ENCODE results near the gene TNN. TPM values are rescaled to one million over a fixed set of nuclear protein-coding genes. Genes with fewer than 3 reads are reported as not detected.

Gene TNN
- total RNA-seq, 1 experiment from 2014 or later: not detected

GRCh38 chr1:175095069-175095468, 27.4 kb downstream of the TNN start:
- TF ChIP-seq, protein P1, sequence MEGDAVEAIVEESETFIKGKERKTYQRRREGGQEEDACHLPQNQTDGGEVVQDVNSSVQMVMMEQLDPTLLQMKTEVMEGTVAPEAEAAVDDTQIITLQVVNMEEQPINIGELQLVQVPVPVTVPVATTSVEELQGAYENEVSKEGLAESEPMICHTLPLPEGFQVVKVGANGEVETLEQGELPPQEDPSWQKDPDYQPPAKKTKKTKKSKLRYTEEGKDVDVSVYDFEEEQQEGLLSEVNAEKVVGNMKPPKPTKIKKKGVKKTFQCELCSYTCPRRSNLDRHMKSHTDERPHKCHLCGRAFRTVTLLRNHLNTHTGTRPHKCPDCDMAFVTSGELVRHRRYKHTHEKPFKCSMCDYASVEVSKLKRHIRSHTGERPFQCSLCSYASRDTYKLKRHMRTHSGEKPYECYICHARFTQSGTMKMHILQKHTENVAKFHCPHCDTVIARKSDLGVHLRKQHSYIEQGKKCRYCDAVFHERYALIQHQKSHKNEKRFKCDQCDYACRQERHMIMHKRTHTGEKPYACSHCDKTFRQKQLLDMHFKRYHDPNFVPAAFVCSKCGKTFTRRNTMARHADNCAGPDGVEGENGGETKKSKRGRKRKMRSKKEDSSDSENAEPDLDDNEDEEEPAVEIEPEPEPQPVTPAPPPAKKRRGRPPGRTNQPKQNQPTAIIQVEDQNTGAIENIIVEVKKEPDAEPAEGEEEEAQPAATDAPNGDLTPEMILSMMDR (conservative IDR thresholded peaks at IDR 0.05; ENCODE audit: low read depth, low read length): no peak
- no peak for TF ChIP-seq EZH2 (IDR thresholded peaks at IDR 0.05; ENCODE audit: borderline replicate concordance, low read depth, low read length, poor library complexity, severe bottlenecking)
- intact Hi-C loops (cut with micrococcal nuclease; ENCODE audit: unreplicated experiment): no loop called here
- Histone ChIP-seq H3K9me3 (ENCODE audit: low read depth, low read length, poor library complexity, severe bottlenecking) (no peaks in the 10 kb centered on the region), H3K4me1 (ENCODE audit: insufficient read depth, low read length, poor library complexity, severe bottlenecking) (no peaks in the 10 kb centered on the region), H3K27me3 (replicated peaks; ENCODE audit: insufficient read depth, low read depth, low read length, poor library complexity) (no peaks in the 10 kb centered on the region), H3K4me3 (ENCODE audit: low read depth, low read length, poor library complexity, severe bottlenecking) (no peak overlapping the region), H3K27ac (ENCODE audit: low read depth, low read length, poor library complexity, severe bottlenecking) (no peak overlapping the region), H3K36me3 (ENCODE audit: insufficient read depth, low read length, poor library complexity, severe bottlenecking) (no peaks in the 10 kb centered on the region)
- no TSS peak for BruUV-seq (replicated peaks)
- ChIA-PET POLR2A (ENCODE audit: low non-redundant PET) (no interaction called here), CTCF (no interaction called here)
- no peak for DNase-seq (ENCODE audit: low spot score)

DNA sequence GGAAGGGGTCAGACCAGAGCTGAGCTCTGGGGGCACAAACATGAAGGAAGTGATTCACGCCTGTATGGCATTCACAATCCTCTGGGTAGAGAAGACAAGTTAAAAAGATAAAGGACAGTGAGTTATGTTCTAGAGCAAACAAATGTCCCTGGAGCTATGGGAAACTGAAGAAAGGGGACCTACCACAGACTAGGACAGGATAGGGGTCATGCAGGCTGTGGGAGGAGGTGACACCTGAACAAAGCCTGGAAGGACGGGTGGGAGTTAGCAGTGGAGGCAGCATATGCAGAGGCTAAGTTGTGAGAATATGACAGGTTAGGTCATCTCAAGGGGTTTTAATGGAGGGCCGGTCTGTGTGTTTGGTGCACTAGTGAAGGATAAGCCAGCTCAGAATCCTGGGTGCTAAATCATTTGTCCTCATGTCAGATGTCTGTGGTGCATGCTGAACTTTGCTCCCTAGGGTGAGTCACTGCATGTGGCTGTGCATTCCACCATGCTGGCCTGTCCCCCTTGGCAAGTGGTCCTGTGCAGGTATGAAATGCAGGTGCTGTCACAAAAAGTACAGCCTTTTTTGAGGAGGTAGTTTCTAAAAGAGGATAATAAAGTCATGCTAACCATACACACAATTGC, 28.5 kb downstream of the TNN start:
- Histone ChIP-seq H3K27me3 (replicated peaks; ENCODE audit: insufficient read depth, low read depth, low read length, poor library complexity) (no peaks in the 10 kb centered on the region), H3K27ac (ENCODE audit: low read depth, low read length, poor library complexity, severe bottlenecking) (no peak overlapping the region), H3K4me3 (ENCODE audit: low read depth, low read length, poor library complexity, severe bottlenecking) (no peak overlapping the region), H3K36me3 (ENCODE audit: insufficient read depth, low read length, poor library complexity, severe bottlenecking) (no peaks in the 10 kb centered on the region), H3K9me3 (ENCODE audit: low read depth, low read length, poor library complexity, severe bottlenecking) (no peaks in the 10 kb centered on the region), H3K4me1 (ENCODE audit: insufficient read depth, low read length, poor library complexity, severe bottlenecking) (no peaks in the 10 kb centered on the region)
- ChIA-PET CTCF (no interaction called here), POLR2A (ENCODE audit: low non-redundant PET) (no interaction called here)
- intact Hi-C loops (cut with micrococcal nuclease; ENCODE audit: unreplicated experiment): no loop called here
- TF ChIP-seq, protein P1 (conservative IDR thresholded peaks at IDR 0.05; ENCODE audit: low read depth, low read length): no peak
- DNase-seq (ENCODE audit: low spot score): no peak
- BruUV-seq (replicated peaks): no TSS peak

DNA sequence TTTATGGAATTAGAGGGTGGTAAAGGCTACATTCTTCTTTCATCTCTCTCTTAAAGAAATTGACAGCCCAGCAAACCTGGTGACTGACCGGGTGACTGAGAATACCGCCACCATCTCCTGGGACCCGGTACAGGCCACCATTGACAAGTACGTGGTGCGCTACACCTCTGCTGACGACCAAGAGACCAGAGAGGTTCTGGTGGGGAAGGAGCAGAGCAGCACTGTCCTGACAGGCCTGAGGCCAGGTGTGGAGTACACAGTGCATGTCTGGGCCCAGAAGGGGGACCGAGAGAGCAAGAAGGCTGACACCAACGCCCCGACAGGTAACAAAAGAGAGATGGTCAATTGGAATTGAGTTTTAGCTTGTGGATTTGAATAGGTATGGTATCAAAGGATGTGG, 29.7 kb downstream of the TNN start:
- ChIA-PET POLR2A (ENCODE audit: low non-redundant PET) (no interaction called here), CTCF (no interaction called here)
- Histone ChIP-seq H3K4me3 (ENCODE audit: low read depth, low read length, poor library complexity, severe bottlenecking) (no peak overlapping the region), H3K36me3 (ENCODE audit: insufficient read depth, low read length, poor library complexity, severe bottlenecking) (no peaks in the 10 kb centered on the region), H3K27me3 (replicated peaks; ENCODE audit: insufficient read depth, low read depth, low read length, poor library complexity) (no peaks in the 10 kb centered on the region), H3K4me1 (ENCODE audit: insufficient read depth, low read length, poor library complexity, severe bottlenecking) (no peaks in the 10 kb centered on the region), H3K27ac (ENCODE audit: low read depth, low read length, poor library complexity, severe bottlenecking) (no peak overlapping the region), H3K9me3 (ENCODE audit: low read depth, low read length, poor library complexity, severe bottlenecking) (no peaks in the 10 kb centered on the region)
- no peak for DNase-seq (ENCODE audit: low spot score)
- no TSS peak for BruUV-seq (replicated peaks)
- no peak for TF ChIP-seq EZH2 (IDR thresholded peaks at IDR 0.05; ENCODE audit: borderline replicate concordance, low read depth, low read length, poor library complexity, severe bottlenecking)
- TF ChIP-seq, protein P1 (conservative IDR thresholded peaks at IDR 0.05; ENCODE audit: low read depth, low read length): no peak
- intact Hi-C loops (cut with micrococcal nuclease; ENCODE audit: unreplicated experiment): no loop called here

Measured in A673 (cell line).